ENCODE results near the gene DHDDS. TPM values are rescaled to one million over a fixed set of nuclear protein-coding genes. Genes with fewer than 3 reads are reported as not detected.

Gene DHDDS
- total RNA-seq, 3 donors from 2014 or later: 37.0 to 85.9 (median 42.9) TPM

DNA sequence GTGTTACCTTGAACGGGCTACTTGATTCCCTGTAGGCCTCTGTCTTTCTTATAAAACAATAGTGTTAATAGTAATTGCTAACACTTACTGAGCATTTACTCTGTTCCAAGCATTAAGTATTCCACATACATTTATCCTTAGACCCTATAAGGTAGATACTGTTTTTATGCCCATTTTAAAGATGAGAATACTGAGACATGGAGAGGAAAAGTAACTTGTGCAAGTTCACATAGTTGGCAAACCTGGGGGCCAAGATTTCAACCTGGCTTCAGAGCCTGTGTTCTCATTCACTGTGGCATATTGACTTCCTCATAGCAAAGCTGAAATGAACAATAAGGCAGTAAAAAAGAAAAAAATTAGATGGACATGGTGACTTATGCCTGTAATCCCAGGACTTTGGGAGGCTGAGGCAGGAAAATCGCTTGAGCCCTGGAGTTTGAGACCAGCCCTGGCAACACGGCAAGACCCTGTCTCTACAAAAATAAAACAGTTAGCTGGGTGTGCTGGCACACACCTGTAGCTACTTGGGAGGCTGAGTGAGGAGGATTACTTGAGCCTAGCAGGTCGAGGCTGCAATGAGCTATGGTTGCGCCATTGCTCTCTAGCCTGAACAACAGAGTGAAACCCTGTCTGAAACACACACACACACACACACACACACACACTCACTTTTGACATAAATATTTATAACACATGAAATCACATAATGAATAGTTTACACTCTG is 20.5 kb downstream of the DHDDS start:
- no peak for TF ChIP-seq POLR2A (IDR thresholded peaks at IDR 0.05)
- TF ChIP-seq, protein P1, sequence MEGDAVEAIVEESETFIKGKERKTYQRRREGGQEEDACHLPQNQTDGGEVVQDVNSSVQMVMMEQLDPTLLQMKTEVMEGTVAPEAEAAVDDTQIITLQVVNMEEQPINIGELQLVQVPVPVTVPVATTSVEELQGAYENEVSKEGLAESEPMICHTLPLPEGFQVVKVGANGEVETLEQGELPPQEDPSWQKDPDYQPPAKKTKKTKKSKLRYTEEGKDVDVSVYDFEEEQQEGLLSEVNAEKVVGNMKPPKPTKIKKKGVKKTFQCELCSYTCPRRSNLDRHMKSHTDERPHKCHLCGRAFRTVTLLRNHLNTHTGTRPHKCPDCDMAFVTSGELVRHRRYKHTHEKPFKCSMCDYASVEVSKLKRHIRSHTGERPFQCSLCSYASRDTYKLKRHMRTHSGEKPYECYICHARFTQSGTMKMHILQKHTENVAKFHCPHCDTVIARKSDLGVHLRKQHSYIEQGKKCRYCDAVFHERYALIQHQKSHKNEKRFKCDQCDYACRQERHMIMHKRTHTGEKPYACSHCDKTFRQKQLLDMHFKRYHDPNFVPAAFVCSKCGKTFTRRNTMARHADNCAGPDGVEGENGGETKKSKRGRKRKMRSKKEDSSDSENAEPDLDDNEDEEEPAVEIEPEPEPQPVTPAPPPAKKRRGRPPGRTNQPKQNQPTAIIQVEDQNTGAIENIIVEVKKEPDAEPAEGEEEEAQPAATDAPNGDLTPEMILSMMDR (IDR thresholded peaks at IDR 0.05): no peak
- TF ChIP-seq POLR2AphosphoS5 (IDR thresholded peaks at IDR 0.05): no peak
- Histone ChIP-seq H3K27me3 (no peaks in the 10 kb centered on the region), H3K4me3 (no peak overlapping the region), H3K36me3 (no peaks in the 10 kb centered on the region), H3K4me1 (no peaks in the 10 kb centered on the region), H3K9me3 (no peaks in the 10 kb centered on the region), H3K27ac (no peak overlapping the region)
- intact Hi-C loops (cut with DNase I; ENCODE audit: low total_unique reads): no loop called here
- no peak for DNase-seq (ENCODE audit: low spot score in 2 of 2)

DNA sequence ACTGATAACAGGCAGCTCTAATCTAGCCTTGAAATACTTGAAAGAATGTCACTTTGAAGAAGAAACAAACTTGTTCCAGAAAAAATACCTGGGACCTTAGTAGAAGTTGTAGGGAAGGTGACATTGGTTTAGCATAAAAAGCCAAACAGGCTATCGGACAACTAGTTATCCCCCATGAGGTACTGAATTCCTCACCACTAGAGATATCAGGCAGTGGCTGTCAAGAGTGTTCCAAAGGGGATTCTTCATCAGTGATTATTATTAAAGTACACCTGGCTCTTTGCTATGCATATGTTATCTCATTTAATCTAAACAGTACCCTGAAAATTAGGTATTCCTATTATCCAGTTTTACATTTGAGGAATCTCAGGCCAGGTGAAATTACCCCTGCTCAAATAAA is 27.0 kb downstream of the DHDDS start:
- Histone ChIP-seq H3K4me1 (no peaks in the 10 kb centered on the region), H3K9me3 (no peaks in the 10 kb centered on the region), H3K27me3 (no peaks in the 10 kb centered on the region), H3K27ac (no peak overlapping the region), H3K36me3 (no peaks in the 10 kb centered on the region), H3K4me3 (no peak overlapping the region)
- intact Hi-C loops (cut with DNase I; ENCODE audit: low total_unique reads): no loop called here
- TF ChIP-seq, protein P1 (IDR thresholded peaks at IDR 0.05): no peak
- TF ChIP-seq POLR2A (IDR thresholded peaks at IDR 0.05): no peak
- no peak for TF ChIP-seq POLR2AphosphoS5 (IDR thresholded peaks at IDR 0.05)
- no peak for DNase-seq (ENCODE audit: low spot score in 2 of 2)

GRCh38 chr1:26459573-26460031 is 27.5 kb downstream of the DHDDS start:
- Histone ChIP-seq H3K27ac (no peak overlapping the region), H3K36me3 (no peaks in the 10 kb centered on the region), H3K9me3 (no peaks in the 10 kb centered on the region), H3K4me1 (no peaks in the 10 kb centered on the region), H3K4me3 (no peak overlapping the region), H3K27me3 (no peaks in the 10 kb centered on the region)
- TF ChIP-seq POLR2AphosphoS5 (IDR thresholded peaks at IDR 0.05) (no peak), POLR2A (IDR thresholded peaks at IDR 0.05) (no peak)
- TF ChIP-seq, protein P1 (IDR thresholded peaks at IDR 0.05): no peak
- no peak for DNase-seq (ENCODE audit: low spot score in 2 of 2)
- intact Hi-C loops (cut with DNase I; ENCODE audit: low total_unique reads): no loop called here

DNA sequence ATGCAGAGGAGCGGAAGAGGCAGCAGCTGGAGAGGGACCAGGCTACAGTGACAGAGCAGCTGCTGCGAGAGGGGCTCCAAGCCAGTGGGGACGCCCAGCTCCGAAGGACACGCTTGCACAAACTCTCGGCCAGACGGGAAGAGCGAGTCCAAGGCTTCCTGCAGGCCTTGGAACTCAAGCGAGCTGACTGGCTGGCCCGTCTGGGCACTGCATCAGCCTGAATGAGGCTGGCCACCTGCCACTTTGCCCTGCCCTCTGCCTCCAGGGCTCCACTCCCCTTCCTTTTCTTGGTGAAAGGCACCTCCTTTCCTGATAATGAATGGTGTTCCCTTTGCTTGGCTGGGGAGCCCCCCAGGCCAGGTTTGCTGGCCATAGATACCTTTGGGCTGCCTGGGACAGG is 36.8 kb downstream of the DHDDS start:
- no peak for DNase-seq (ENCODE audit: low spot score in 2 of 2)
- no peak for TF ChIP-seq POLR2A (IDR thresholded peaks at IDR 0.05)
- TF ChIP-seq, protein P1 (IDR thresholded peaks at IDR 0.05): no peak
- no peaks in the 10 kb centered on the region for H3K27me3 ChIP-seq
- peak overlapping the region in 1 of 2 donors; percentile 13 for H3K27ac ChIP-seq
- H3K4me3 ChIP-seq: no peak overlapping the region
- intact Hi-C loops (cut with DNase I; ENCODE audit: low total_unique reads): no loop called here
- no peaks in the 10 kb centered on the region for H3K9me3 ChIP-seq
- no peaks in the 10 kb centered on the region for H3K36me3 ChIP-seq
- peaks cover 3 to 9% of the 10 kb centered on the region in 2 donors for H3K4me1 ChIP-seq

DNA sequence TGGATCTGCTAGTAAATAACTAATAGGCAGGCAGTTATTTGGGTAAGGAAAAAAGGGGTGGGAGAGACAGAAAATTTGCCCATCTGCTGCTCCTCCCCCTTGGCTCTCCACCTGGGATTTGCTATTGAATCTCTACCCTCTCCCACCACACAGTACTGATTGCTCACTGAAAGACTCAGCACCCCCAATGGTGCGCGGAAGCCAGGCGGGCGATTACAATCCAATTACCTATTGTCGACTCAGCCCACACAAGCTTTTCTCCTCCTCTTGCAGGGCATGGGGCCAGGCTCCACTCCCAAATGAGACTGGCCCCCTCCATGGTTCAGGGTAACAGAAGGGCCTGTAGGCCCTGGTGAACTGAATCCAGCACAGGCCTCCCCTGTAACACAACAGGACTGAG is 37.4 kb downstream of the DHDDS start:
- DNase-seq (ENCODE audit: low spot score in 2 of 2): no peak
- TF ChIP-seq POLR2AphosphoS5 (IDR thresholded peaks at IDR 0.05) (no peak), POLR2A (IDR thresholded peaks at IDR 0.05) (no peak)
- TF ChIP-seq, protein P1 (IDR thresholded peaks at IDR 0.05): no peak
- H3K4me1 ChIP-seq: peaks cover 3 to 12% of the 10 kb centered on the region in 2 donors
- H3K4me3 ChIP-seq: no peak overlapping the region
- intact Hi-C loops (cut with DNase I; ENCODE audit: low total_unique reads): no loop called here
- H3K27me3 ChIP-seq: no peaks in the 10 kb centered on the region
- H3K9me3 ChIP-seq: no peaks in the 10 kb centered on the region
- H3K27ac ChIP-seq: peak overlapping the region in 1 of 2 donors; percentile 13
- no peaks in the 10 kb centered on the region for H3K36me3 ChIP-seq
